Measurements from ENCODE around the gene SLC43A2. TPM values are rescaled to one million over a fixed set of nuclear protein-coding genes. Genes with fewer than 3 reads are reported as not detected.

The SLC43A2 gene
- total and polyA plus RNA-seq, 2 of the 13 experiments (the other 11 are each of a cell fraction or from before 2014, with no cell fraction given): 7.3 to 20.0 TPM

GRCh38 chr17:1628856-1629503 lies 346 bp upstream of the SLC43A2 start (continued):
- TF ChIP-seq GMEB2 (CRISPR knock-in tag; IDR thresholded peaks at IDR 0.05; ENCODE audit: low read depth) (no peak), PLRG1 (conservative IDR thresholded peaks at IDR 0.05) (no peak), ZBTB38 (CRISPR knock-in tag; IDR thresholded peaks at IDR 0.05) (0 out of 2 replicates have a peak, but pooled peaks have one; percentile 29), ZNF691 (CRISPR knock-in tag; IDR thresholded peaks at IDR 0.05; ENCODE audit: borderline replicate concordance, low read depth) (no peak), ZNF549 (CRISPR knock-in tag; IDR thresholded peaks at IDR 0.05) (no peak), CBX5 (CRISPR knock-in tag; IDR thresholded peaks at IDR 0.05; ENCODE audit: borderline replicate concordance) (no peak), ZBTB42 (CRISPR knock-in tag; IDR thresholded peaks at IDR 0.05) (no peak), ZHX1 (CRISPR knock-in tag; IDR thresholded peaks at IDR 0.05; ENCODE audit: low read depth) (no peak), RFXAP (CRISPR knock-in tag; IDR thresholded peaks at IDR 0.05; ENCODE audit: borderline replicate concordance) (peak; percentile 97), MAFF (IDR thresholded peaks at IDR 0.05; ENCODE audit: low read depth, low read length) (no peak), DDIT3 (CRISPR knock-in tag; IDR thresholded peaks at IDR 0.05) (no peak), ZNF687 (CRISPR knock-in tag; IDR thresholded peaks at IDR 0.05) (peak; percentile 29), AFF4 (CRISPR knock-in tag; IDR thresholded peaks at IDR 0.05) (no peak), SNAPC2 (CRISPR knock-in tag; IDR thresholded peaks at IDR 0.05) (no peak), MBD4 (IDR thresholded peaks at IDR 0.05; ENCODE audit: borderline replicate concordance, low read length) (no peak)

Data from HepG2 (cell line).